HepG2 (cell line): ENCODE measurements around the gene CABLES2. TPM values are rescaled to one million over a fixed set of nuclear protein-coding genes. Genes with fewer than 3 reads are reported as not detected.
A peak's percentile ranks its signal among the peaks of the same experiment; 100 is the strongest.

Experiments used
- KDM2A ChIP-seq: sonication (generic); formaldehyde crosslinking; IDR thresholded peaks from 2 replicates; pipeline ENCODE4 v1.4.0; 2020; ENCODE audit warnings: low read depth, missing genetic modification reagents, borderline replicate concordance
- SMYD3 ChIP-seq: sonication (generic); formaldehyde crosslinking; IDR thresholded peaks from 2 replicates; pipeline ENCODE4 v1.8.1; 2023; ENCODE audit warnings: mild to moderate bottlenecking, missing genetic modification reagents
- TCF7 ChIP-seq: sonication (generic); IDR thresholded peaks from 2 replicates; pipeline ENCODE4 v1.6.1; 2016; ENCODE audit warnings: antibody characterized with exemption, low read depth
- TOE1 ChIP-seq: sonication (generic); formaldehyde crosslinking; IDR thresholded peaks from 2 replicates; pipeline ENCODE4 v1.4.0; 2020; ENCODE audit warnings: mild to moderate bottlenecking, missing genetic modification reagents
- U2AF1 ChIP-seq: fragments of 200-400 bp; formaldehyde crosslinking; optimal IDR thresholded peaks from 2 replicates; pipeline ENCODE3; 2017; ENCODE audit warnings: mild to moderate bottlenecking, low read depth, low read length
- ZFAT ChIP-seq: sonication (generic); formaldehyde crosslinking; conservative IDR thresholded peaks from 2 replicates; pipeline ENCODE4 v1.8.1; 2023; ENCODE audit warnings: missing genetic modification reagents, inconsistent platforms
- ZNF780A ChIP-seq: sonication (generic); formaldehyde crosslinking; IDR thresholded peaks from 2 replicates; pipeline ENCODE4 v1.8.0; 2022; ENCODE audit warnings: mild to moderate bottlenecking, missing genetic modification reagents, moderate library complexity
- polyA plus RNA-seq, 8 experiments: library from polyadenylated mRNA; depleted of rRNA in 3 of 8; stranded (reverse) in 7 of 8; unstranded in 1 of 8; fragments of >200 nt; fragmentation: Illumina TruSeq in 4 of 8; extraction: Trizol in 4 of 8; gene quantifications; 2 replicates each; pipeline versions ENCODE4 v1.2.1 to v1.2.3, GENCODE V29; 2011 to 2016; ENCODE audit warnings: low read depth in 4 of 8, missing spikeins in 1 of 8, mixed read lengths in 1 of 8; ENCODE audit not compliant: insufficient read depth in 1 of 8
- total RNA-seq, 5 experiments: library from RNA; depleted of rRNA; stranded (reverse); fragments of >200 nt; fragmentation: Illumina TruSeq; extraction: Trizol; gene quantifications; 2 replicates each; pipeline ENCODE4 v1.2.3, GENCODE V29; 2016; ENCODE audit warnings: low read depth in 1 of 5
- TF ChIP-seq, protein P1 (sequence below): sonication (generic); formaldehyde crosslinking; IDR thresholded peaks from 2 replicates; pipeline ENCODE4 v1.4.0; 2020; ENCODE audit warnings: mild to moderate bottlenecking, missing genetic modification reagents
- TF ChIP-seq, protein P2 (sequence below): sonication (generic); formaldehyde crosslinking; IDR thresholded peaks from one replicate; pipeline ENCODE4 v1.5.1; 2020; ENCODE audit warnings: mild to moderate bottlenecking, missing genetic modification reagents; ENCODE audit errors: not compliant biosample characterization
- TF ChIP-seq, protein P3 (sequence below): sonication (generic); formaldehyde crosslinking; IDR thresholded peaks from 2 replicates; pipeline ENCODE4 v1.9.0; 2021; ENCODE audit warnings: missing genetic modification reagents, mild to moderate bottlenecking, borderline replicate concordance

Gene CABLES2
- total and polyA plus RNA-seq, 2 of the 13 experiments (the other 11 are each of a cell fraction or from before 2014, with no cell fraction given): 5.2 to 9.7 TPM

DNA sequence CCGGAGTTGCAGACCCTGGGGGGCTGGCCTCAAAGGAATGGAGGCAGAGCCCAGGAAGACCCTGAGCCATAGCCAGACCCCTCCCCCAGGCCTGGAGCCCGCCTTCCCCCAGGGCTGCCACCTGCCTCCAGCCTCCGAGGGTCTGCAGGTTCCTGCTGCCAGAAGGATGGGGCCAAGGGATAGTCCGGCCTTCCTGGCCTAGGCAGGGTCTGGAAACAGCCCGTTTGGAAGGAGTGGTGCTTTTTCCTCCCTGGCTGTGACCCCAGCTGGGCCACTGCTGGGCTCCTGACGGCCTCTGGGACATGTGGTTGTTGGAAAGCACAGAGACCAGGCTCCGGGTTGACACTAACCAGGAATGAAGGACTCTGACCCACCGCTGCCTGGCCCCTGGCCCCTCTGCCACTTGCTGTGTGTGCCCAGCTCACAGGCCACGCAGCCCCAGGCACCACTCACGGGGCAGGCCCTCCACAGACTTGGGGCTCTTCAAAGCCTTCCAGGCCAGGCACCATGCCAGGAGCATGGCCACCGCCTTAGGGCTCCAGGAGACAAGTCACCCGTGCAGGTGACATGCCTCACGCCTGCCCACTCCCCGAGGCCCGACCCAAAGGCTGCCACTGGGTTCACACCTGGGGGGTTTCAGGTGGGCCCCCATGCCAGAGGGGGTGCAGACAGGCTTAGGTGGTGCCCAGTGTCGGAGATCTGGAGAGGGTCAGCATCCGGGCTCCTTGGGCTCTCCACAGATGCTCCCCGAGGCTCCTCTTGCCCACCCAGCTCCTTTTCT lies 36.1 kb downstream of the CABLES2 start (continued):
- TF ChIP-seq TOE1 (CRISPR knock-in tag): 0 out of 2 replicates have a peak, but pooled peaks have one; percentile 61
- TF ChIP-seq KDM2A (CRISPR knock-in tag): no peak
- no peak for TF ChIP-seq ZNF780A (CRISPR knock-in tag)
- TF ChIP-seq, protein P1, sequence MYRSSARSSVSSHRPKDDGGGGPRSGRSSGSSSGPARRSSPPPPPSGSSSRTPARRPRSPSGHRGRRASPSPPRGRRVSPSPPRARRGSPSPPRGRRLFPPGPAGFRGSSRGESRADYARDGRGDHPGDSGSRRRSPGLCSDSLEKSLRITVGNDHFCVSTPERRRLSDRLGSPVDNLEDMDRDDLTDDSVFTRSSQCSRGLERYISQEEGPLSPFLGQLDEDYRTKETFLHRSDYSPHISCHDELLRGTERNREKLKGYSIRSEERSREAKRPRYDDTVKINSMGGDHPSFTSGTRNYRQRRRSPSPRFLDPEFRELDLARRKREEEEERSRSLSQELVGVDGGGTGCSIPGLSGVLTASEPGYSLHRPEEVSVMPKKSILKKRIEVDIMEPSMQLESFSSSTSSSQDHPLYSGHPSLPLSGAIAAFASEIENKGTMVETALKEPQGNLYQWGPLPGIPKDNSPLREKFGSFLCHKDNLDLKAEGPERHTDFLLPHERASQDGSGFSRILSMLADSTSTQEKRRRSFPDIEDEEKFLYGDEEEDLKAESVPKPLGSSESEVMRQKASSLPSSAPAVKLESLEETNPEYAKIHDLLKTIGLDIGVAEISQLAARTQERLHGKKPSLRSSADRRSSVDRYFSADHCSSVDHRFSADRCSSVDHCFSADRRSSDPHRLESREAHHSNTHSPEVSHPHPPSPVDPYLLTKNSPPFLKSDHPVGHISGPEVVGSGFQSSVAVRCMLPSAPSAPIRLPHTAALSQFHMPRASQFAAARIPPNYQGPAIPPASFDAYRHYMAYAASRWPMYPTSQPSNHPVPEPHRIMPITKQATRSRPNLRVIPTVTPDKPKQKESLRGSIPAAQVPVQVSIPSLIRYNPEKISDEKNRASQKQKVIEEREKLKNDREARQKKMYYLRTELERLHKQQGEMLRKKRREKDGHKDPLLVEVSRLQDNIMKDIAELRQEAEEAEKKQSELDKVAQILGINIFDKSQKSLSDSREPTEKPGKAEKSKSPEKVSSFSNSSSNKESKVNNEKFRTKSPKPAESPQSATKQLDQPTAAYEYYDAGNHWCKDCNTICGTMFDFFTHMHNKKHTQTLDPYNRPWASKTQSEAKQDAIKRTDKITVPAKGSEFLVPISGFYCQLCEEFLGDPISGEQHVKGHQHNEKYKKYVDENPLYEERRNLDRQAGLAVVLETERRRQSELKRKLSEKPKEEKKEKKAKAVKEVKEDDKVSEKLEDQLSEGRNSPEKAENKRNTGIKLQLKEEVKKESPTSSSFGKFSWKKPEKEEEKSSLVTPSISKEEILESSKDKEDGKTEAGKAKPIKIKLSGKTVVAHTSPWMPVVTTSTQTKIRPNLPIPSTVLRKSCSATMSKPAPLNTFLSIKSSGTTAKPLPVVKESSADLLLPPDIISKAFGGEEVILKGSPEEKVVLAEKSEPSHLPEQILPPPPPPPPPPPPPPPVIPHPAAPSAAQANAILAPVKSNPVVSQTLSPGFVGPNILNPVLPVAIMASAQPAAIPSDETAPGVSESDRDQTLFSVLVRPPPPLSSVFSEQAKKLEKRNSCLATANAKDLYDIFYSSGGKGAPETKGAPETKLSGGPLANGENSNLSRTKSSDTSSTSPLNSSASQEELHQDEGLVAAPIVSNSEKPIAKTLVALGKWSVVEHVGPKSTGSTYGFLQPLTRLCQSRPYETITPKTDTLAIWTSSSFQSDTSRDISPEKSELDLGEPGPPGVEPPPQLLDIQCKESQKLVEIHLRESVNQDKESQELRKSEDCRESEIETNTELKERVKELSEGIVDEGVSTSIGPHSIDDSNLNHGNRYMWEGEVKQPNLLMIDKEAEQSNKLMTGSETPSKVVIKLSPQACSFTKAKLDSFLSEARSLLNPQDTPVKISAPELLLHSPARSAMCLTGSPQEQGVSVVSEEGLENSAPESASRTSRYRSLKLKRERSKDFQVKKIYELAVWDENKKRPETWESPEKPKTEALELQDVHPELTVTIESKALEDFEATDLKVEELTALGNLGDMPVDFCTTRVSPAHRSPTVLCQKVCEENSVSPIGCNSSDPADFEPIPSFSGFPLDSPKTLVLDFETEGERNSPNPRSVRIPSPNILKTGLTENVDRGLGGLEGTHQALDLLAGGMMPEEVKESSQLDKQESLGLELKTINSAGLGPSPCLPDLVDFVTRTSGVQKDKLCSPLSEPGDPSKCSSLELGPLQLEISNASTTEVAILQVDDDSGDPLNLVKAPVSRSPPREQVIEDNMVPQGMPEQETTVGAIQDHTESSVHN (CRISPR knock-in tag): no peak; the same call in 1 of the 2 replicates
- TF ChIP-seq TCF7: no peak
- no peak for TF ChIP-seq U2AF1
- TF ChIP-seq, protein P2, sequence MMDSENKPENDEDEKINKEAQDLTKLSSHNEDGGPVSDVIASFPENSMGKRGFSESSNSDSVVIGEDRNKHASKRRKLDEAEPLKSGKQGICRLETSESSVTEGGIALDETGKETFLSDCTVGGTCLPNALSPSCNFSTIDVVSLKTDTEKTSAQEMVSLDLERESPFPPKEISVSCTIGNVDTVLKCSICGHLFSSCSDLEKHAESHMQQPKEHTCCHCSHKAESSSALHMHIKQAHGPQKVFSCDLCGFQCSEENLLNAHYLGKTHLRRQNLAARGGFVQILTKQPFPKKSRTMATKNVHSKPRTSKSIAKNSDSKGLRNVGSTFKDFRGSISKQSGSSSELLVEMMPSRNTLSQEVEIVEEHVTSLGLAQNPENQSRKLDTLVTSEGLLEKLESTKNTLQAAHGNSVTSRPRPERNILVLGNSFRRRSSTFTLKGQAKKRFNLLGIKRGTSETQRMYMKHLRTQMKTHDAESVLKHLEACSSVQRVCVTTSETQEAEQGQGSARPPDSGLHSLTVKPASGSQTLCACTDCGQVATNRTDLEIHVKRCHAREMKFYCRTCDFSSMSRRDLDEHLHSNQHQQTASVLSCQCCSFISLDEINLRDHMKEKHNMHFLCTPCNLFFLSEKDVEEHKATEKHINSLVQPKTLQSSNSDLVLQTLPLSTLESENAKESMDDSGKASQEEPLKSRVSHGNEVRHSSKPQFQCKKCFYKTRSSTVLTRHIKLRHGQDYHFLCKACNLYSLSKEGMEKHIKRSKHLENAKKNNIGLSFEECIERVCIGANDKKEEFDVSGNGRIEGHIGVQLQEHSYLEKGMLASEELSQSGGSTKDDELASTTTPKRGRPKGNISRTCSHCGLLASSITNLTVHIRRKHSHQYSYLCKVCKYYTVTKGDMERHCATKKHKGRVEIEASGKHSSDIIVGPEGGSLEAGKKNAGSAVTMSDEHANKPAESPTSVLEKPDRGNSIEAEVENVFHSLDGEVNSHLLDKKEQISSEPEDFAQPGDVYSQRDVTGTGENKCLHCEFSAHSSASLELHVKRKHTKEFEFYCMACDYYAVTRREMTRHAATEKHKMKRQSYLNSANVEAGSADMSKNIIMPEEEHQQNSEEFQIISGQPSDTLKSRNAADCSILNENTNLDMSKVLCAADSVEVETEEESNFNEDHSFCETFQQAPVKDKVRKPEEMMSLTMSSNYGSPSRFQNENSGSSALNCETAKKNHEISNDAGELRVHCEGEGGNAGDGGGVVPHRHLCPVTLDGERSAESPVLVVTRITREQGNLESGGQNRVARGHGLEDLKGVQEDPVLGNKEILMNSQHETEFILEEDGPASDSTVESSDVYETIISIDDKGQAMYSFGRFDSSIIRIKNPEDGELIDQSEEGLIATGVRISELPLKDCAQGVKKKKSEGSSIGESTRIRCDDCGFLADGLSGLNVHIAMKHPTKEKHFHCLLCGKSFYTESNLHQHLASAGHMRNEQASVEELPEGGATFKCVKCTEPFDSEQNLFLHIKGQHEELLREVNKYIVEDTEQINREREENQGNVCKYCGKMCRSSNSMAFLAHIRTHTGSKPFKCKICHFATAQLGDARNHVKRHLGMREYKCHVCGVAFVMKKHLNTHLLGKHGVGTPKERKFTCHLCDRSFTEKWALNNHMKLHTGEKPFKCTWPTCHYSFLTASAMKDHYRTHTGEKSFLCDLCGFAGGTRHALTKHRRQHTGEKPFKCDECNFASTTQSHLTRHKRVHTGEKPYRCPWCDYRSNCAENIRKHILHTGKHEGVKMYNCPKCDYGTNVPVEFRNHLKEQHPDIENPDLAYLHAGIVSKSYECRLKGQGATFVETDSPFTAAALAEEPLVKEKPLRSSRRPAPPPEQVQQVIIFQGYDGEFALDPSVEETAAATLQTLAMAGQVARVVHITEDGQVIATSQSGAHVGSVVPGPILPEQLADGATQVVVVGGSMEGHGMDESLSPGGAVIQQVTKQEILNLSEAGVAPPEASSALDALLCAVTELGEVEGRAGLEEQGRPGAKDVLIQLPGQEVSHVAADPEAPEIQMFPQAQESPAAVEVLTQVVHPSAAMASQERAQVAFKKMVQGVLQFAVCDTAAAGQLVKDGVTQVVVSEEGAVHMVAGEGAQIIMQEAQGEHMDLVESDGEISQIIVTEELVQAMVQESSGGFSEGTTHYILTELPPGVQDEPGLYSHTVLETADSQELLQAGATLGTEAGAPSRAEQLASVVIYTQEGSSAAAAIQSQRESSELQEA (CRISPR knock-in tag): no peak
- TF ChIP-seq ZFAT (CRISPR knock-in tag): no peak
- TF ChIP-seq, protein P3, sequence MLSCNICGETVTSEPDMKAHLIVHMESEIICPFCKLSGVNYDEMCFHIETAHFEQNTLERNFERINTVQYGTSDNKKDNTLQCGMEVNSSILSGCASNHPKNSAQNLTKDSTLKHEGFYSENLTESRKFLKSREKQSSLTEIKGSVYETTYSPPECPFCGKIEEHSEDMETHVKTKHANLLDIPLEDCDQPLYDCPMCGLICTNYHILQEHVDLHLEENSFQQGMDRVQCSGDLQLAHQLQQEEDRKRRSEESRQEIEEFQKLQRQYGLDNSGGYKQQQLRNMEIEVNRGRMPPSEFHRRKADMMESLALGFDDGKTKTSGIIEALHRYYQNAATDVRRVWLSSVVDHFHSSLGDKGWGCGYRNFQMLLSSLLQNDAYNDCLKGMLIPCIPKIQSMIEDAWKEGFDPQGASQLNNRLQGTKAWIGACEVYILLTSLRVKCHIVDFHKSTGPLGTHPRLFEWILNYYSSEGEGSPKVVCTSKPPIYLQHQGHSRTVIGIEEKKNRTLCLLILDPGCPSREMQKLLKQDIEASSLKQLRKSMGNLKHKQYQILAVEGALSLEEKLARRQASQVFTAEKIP (CRISPR knock-in tag): no peak
- TF ChIP-seq SMYD3 (CRISPR knock-in tag): peak; percentile 77; the same call in 1 of the 2 replicates
